Omental fat pad (tissue), 4 donors: ENCODE measurements around the gene EPS8L1. TPM values are rescaled to one million over a fixed set of nuclear protein-coding genes. Genes with fewer than 3 reads are reported as not detected.

Experiments used
- ATAC-seq: fragments of 150-250 bp; one replicate; pipeline ENCODE4 v1.9.1; 2016; ENCODE audit warnings: mild to moderate bottlenecking, moderate library complexity; ENCODE audit not compliant: low FRiP score
- DNase-seq: peaks from one replicate; pipeline ENCODE4 v3.0.0-alpha.2; 2019; ENCODE audit warnings: low spot score
- CTCF ChIP-seq, 3 donors: fragments of 450-650 bp; IDR thresholded peaks; one replicate each; pipeline ENCODE4 v1.5.1; 2016 to 2017; ENCODE audit warnings: antibody characterized with exemption in 3 of 3, mild to moderate bottlenecking in 3 of 3, moderate library complexity in 2 of 3
- total RNA-seq, 4 donors: library from RNA; depleted of rRNA; stranded (reverse); fragments of >200 nt; gene quantifications; one replicate each; pipeline ENCODE4 v1.1.0, GENCODE V29; 2016

The EPS8L1 gene
- total RNA-seq, 4 donors from 2014 or later, result 0.95 to 41.7 (median 15.5) TPM

- TF ChIP-seq CTCF (IDR thresholded peaks at IDR 0.05), result no peak
- no peak for ATAC-seq
- no peak for DNase-seq
Measured at GRCh38 chr19:55097864-55098715, 22.4 kb downstream of the EPS8L1 start.

- TF ChIP-seq CTCF (IDR thresholded peaks at IDR 0.05), result no peak
- ATAC-seq, result no peak
- no peak for DNase-seq
Measured at GRCh38 chr19:55098716-55099556, 23.3 kb downstream of the EPS8L1 start.

DNA sequence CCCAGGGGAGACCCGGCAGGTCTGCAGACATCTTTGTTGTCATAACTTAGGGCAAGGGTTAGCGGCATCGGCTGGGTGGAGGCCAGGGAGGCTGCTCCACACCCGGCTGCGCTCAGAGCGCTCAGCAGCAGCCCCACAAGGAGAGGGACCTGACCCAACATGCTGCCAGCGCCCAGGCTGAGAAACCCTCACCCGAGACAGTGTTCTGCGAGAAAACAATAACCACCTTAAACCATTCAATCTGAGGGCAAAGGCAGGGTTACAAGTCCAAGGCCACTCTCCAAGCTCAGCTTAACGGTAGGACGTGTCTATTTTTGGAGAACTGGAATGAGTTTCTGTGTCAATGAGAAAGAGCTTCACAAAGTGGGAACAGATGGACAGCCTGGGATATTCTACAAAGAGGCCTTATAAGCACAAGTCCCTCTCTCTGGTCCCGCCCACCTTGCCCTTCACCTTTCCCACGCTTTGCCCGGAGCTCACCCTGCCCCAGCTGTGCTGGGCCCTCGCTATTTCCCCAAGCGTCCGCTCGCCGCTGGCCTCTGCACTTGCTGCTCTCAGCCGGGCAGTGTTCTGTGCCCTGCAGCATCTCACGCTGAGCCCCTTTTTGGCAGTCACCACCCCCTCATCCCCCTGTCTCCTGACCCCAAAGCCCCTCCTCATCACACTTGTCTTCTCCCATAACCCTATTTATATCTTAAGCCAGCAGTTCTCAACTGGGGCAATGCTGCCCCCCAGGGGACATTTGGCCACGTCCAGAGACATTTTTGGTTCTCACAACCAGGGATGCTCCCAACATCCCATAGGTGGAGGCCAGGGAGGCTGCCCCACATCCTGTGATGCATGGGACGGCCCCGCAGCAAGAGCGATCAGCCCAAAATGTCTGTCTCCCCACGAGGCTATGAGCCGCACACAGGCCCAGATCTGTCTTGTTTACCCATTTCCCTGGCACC, 24.2 kb downstream of the EPS8L1 start:
- TF ChIP-seq CTCF (IDR thresholded peaks at IDR 0.05), result no peak
- DNase-seq (no peak), ATAC-seq (no peak)

GRCh38 chr19:55101261-55101660, 25.6 kb downstream of the EPS8L1 start:
- TF ChIP-seq CTCF (IDR thresholded peaks at IDR 0.05), result no peak
- ATAC-seq, result no peak
- no peak for DNase-seq

- ATAC-seq, result no peak
- no peak for DNase-seq
- TF ChIP-seq CTCF (IDR thresholded peaks at IDR 0.05), result no peak
Measured at GRCh38 chr19:55103190-55103589, 27.5 kb downstream of the EPS8L1 start.

- TF ChIP-seq CTCF (IDR thresholded peaks at IDR 0.05), result no peak
- DNase-seq, result no peak
- no peak for ATAC-seq
Measured at GRCh38 chr19:55105237-55105636, 29.6 kb downstream of the EPS8L1 start.
